SIG-M5 treated with dmso at 0.1 percent for 504 hours (cell line): Measurements from ENCODE around the gene CALCOCO1.

Experiments used
- DNase-seq: peaks from one replicate; lab custom pipeline; 2025; ENCODE audit not compliant: unreplicated experiment; lab: John Stamatoyannopoulos, UW

Gene CALCOCO1

GRCh38 chr12:53752192-53752601 is 24.9 kb upstream of the CALCOCO1 start:
- DNase-seq: no peak

- no peak for DNase-seq
Measured at GRCh38 chr12:53751336-53752191, 24.3 kb upstream of the CALCOCO1 start, which contains the start of gene CISTR. Gene CISTR, minus strand, starts transcription at chr12:53751979.

- DNase-seq: no peak
Measured at GRCh38 chr12:53750812-53751335, 23.6 kb upstream of the CALCOCO1 start.

GRCh38 chr12:53749986-53750811 is 22.9 kb upstream of the CALCOCO1 start:
- no peak for DNase-seq

- DNase-seq: no peak
Measured at GRCh38 chr12:53748072-53748840, 21.0 kb upstream of the CALCOCO1 start.

GRCh38 chr12:53747095-53747494 is 19.8 kb upstream of the CALCOCO1 start:
- DNase-seq: no peak

- peak; percentile 85 for DNase-seq
Measured at GRCh38 chr12:53746592-53747092, 19.4 kb upstream of the CALCOCO1 start.

GRCh38 chr12:53744751-53745150 is 17.5 kb upstream of the CALCOCO1 start:
- no peak for DNase-seq

GRCh38 chr12:53744130-53744441 is 16.8 kb upstream of the CALCOCO1 start:
- no peak for DNase-seq

- peak; percentile 74 for DNase-seq
Measured at GRCh38 chr12:53743266-53744129, 16.2 kb upstream of the CALCOCO1 start.

GRCh38 chr12:53740130-53740491 is 12.9 kb upstream of the CALCOCO1 start:
- DNase-seq: no peak

GRCh38 chr12:53739214-53740129 is 12.2 kb upstream of the CALCOCO1 start:
- DNase-seq: no peak

GRCh38 chr12:53738406-53739213 is 11.4 kb upstream of the CALCOCO1 start:
- DNase-seq: no peak

- no peak for DNase-seq
Measured at GRCh38 chr12:53737951-53738405, 10.7 kb upstream of the CALCOCO1 start.

- DNase-seq: no peak
Measured at GRCh38 chr12:53737093-53737808, 10.0 kb upstream of the CALCOCO1 start.

GRCh38 chr12:53736592-53736991 is 9.3 kb upstream of the CALCOCO1 start:
- no peak for DNase-seq

GRCh38 chr12:53735556-53735955 is 8.3 kb upstream of the CALCOCO1 start:
- no peak for DNase-seq
